IPS-20b (cell line): ENCODE measurements around the gene APBB1IP.
"Not testable (repeated sequence)": the region's sequence is repeated elsewhere in the genome, so short reads cannot be mapped to it uniquely, and the experiment has no call there.

Experiments used
- H3K27ac ChIP-seq: one replicate; pipeline ENCODE4 v1.5.1; 2013; ENCODE audit warnings: low read length
- H3K27me3 ChIP-seq: 2 replicates; pipeline ENCODE4 v1.6.1; 2013; ENCODE audit warnings: mild to moderate bottlenecking, low read length, inconsistent platforms; ENCODE audit not compliant: insufficient read depth
- H3K36me3 ChIP-seq: 2 replicates; pipeline ENCODE4 v1.6.1; 2013; ENCODE audit warnings: low read depth, mild to moderate bottlenecking, inconsistent platforms, low read length, moderate library complexity; ENCODE audit not compliant: insufficient read depth
- H3K4me1 ChIP-seq: 2 replicates; pipeline ENCODE4 v1.6.1; 2013; ENCODE audit warnings: mild to moderate bottlenecking, control low read depth, inconsistent platforms, low read length, moderate library complexity; ENCODE audit not compliant: insufficient read depth
- H3K4me3 ChIP-seq: 2 replicates; pipeline ENCODE4 v1.5.1; 2013; ENCODE audit warnings: mild to moderate bottlenecking, low read length, inconsistent platforms
- H3K9ac ChIP-seq: 2 replicates; pipeline ENCODE4 v1.6.1; 2013; ENCODE audit warnings: low read depth, mild to moderate bottlenecking, inconsistent platforms, low read length, moderate library complexity
- H3K9me3 ChIP-seq: 2 replicates; pipeline ENCODE4 v1.6.1; 2013; ENCODE audit warnings: mild to moderate bottlenecking, low read depth, low read length, inconsistent platforms; ENCODE audit not compliant: insufficient read depth

The APBB1IP gene

DNA sequence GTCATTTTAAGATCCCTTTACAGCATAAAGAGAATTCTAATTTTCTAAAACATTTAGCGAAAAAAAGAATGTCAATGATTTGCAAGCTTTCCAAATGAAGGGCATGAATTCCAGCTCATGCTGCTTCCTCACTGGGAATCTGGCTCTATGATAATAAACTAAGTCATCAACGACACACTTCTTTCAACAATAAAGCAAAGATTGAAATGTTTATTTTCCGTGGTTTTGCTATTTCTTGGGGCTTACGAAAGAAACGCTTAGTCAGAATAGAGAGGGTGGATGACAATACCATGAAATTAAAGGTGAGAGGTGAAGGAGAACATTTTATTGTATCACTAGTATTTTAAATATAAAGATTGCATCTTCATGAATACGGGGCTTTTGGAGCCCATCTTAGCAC lies 140.2 kb downstream of the APBB1IP start:
- H3K9me3 ChIP-seq, H3K9ac ChIP-seq, H3K4me3 ChIP-seq, H3K27ac ChIP-seq, H3K27me3 ChIP-seq, H3K36me3 ChIP-seq, H3K4me1 ChIP-seq: not testable (repeated sequence)

DNA sequence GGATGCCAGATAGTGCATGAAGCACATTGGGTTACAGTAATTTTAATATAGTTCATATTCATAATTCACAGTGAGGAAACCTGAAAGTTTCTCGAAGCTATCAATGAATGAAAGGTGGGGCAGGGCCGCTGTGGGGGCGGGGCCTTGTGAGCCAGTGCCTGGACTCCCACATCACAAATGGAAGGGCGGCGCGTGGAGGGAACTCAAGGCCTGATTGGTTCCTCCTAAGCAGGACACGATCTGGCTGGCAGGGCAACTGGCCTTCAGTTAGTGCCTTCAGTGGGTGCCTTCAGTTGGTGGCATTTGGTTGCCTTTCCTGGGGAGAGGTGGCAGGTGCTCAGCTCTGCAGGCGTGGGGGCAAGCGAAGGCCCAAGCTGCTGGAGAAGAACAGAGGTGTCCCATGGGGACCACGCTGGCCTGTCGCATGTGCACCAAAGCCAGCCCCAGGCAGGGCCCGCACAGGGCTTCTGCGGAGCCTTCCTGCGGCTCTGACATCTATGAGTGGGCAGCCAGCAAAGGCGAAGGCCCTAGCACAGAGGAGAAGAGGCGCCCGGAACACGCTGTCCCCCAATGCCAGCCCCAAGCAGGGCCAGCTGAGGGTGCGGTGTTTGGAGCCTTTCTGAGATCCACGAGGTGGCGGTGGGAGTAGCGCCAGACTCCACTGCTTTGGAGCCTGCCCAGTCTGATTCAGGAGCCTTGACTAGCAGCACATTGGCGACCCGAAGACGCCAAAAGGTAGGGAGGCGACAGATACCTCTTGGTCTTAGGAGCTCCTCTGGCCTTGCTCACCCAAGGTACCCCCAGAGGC lies 141.3 kb downstream of the APBB1IP start:
- Histone ChIP-seq H3K4me3 (no peak overlapping the region), H3K36me3 (no peaks in the 10 kb centered on the region), H3K9ac (no peak overlapping the region), H3K4me1 (no peaks in the 10 kb centered on the region), H3K27ac (no peak overlapping the region), H3K9me3 (no peaks in the 10 kb centered on the region; the same call in 1 of the 2 replicates), H3K27me3 (no peaks in the 10 kb centered on the region)

DNA sequence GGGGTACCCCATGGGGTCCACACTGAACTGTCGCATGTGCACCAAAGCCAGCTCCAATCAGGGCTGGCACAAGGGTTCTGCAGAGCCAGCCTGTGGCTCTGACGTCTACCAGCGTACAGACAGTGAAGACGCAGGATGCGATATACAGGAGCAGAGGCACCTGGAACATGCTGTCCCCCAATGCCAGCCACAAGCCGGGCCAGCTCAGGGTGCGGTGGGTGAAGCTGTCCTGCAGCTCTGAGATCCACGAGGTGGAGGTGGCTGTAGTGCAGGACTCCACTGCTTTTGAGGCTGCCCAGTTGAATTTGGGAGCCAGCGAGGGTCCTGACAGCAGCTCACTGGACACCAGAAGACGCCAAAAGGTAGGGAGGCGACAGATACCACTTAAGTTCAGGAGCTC lies 148.1 kb downstream of the APBB1IP start:
- no peaks in the 10 kb centered on the region for H3K4me1 ChIP-seq
- H3K27me3 ChIP-seq, result no peaks in the 10 kb centered on the region
- H3K9me3 ChIP-seq, result no peaks in the 10 kb centered on the region
- H3K27ac ChIP-seq, result no peak overlapping the region
- no peak overlapping the region for H3K4me3 ChIP-seq
- no peak overlapping the region for H3K9ac ChIP-seq
- H3K36me3 ChIP-seq, result no peaks in the 10 kb centered on the region

DNA sequence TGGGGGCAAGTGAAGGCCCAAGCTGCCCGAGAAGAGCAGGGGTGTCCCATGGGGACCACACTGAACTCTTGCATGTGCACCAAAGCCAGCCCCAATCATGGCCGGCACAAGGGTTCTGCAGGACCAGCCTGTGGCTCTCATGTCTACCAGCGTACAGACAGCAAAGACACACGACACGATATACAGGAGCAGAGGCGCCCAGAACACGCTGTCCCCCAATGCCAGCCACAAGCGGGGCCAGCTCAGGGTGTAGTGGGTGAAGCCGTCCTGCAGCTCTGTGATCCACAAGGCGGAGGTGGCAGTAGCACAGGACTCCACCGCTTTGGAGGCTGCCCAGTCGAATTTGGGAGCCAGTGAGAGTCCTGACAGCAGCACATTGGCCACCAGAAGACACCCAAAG lies 150.5 kb downstream of the APBB1IP start:
- H3K4me3 ChIP-seq, result no peak overlapping the region
- H3K27ac ChIP-seq, result no peak overlapping the region
- no peak overlapping the region for H3K9ac ChIP-seq
- H3K9me3 ChIP-seq, result no peaks in the 10 kb centered on the region
- no peaks in the 10 kb centered on the region for H3K4me1 ChIP-seq
- no peaks in the 10 kb centered on the region for H3K27me3 ChIP-seq
- no peaks in the 10 kb centered on the region for H3K36me3 ChIP-seq

DNA sequence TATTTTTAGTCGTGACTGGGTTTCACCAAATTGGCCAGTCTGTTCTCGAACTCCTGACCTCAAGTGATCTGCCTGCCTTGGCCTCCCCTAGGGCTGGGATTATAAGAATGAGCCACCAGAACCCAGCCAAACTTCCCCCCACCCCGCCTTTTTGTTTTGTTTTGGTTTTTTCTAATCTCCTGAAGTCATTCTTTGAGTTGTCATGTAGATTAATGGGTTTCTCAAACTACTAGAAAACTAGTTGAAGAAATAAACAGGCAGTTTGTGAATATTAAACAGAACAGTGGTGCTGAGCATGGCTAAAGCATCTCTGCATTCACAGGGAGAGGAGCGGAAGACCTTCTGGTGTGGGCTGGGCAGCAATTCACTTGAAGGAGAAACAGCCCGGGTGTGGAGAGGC lies 151.7 kb downstream of the APBB1IP start:
- H3K9ac ChIP-seq, H3K27ac ChIP-seq, H3K4me3 ChIP-seq, H3K9me3 ChIP-seq, H3K4me1 ChIP-seq, H3K27me3 ChIP-seq, H3K36me3 ChIP-seq: not testable (repeated sequence)

DNA sequence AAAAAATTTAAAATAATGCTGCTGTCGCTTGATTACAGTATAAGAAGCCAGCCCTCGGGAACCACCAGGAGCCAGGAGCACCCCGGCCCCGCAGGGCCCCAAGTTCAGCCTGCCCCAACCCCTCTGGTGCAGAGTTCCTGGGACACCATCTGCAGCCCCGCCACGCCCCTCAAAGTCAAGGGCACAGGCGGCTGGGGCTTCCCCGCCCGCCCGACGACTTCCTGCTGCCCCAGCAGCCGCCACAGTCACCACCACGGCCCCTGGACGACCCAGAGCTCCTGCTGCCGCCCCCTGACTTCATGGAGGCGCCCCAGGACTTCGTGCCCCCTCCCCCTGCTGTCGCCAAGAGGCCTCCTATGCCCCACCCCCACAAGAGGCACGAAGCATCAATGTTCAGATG lies 155.8 kb downstream of the APBB1IP start:
- H3K27ac ChIP-seq, result no peak overlapping the region
- H3K9me3 ChIP-seq, result no peaks in the 10 kb centered on the region
- H3K27me3 ChIP-seq, result no peaks in the 10 kb centered on the region
- no peaks in the 10 kb centered on the region for H3K4me1 ChIP-seq
- H3K9ac ChIP-seq, result no peak overlapping the region
- no peak overlapping the region for H3K4me3 ChIP-seq
- H3K36me3 ChIP-seq, result no peaks in the 10 kb centered on the region

DNA sequence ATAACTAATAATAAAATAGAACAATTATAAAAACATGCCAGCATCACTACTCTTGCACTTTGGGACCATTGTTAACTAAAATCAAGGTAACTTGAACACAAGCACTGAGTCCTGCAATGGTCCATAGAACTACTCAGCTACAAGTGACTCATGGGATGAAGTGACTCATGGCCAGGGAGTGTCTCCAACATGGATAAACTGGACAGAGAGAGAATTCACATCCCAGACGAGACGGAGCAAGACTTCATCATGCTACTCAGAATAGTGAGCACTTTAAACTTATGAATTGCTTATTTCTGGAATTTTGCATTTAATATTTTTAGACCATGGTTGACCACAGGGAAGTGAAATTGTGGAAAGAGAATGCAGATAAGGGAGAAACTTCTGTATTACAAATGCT lies 165.1 kb downstream of the APBB1IP start:
- not testable (repeated sequence) for H3K27ac ChIP-seq, H3K4me3 ChIP-seq, H3K36me3 ChIP-seq, H3K4me1 ChIP-seq, H3K9ac ChIP-seq, H3K9me3 ChIP-seq, H3K27me3 ChIP-seq

DNA sequence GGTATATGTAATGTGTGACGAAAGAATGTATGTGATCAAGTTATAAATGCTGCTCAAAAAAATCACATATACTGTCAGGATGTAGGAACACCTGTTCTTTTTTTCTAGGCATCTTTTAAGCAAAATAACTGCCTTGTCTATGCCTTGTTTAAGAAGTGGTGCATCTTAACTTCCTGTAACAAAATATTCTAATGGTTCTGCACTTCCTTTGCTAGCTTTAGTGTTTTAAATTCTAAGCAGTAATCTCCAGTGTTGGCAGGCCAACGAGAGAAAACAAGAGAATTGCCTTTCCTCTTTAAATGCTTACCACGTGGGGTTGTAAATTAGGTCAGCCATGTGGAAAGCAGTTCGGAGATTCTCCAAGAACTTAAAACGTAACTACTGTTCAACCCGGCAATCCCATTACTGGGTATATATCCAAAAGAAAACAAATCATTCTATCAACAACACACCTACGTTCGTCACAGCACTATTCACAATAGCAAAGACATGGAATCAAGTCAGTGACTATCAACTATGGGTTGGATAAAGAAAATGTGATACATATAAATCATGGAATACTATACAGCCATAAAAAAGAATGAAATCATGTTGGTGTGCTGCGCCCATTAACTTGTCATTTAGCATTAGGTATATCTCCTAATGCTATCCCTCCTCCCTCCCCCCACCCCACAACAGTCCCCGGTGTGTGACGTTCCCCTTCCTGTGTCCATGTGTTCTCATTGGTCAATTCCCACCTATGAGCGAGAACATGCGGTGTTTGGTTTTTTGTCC lies 166.4 kb downstream of the APBB1IP start:
- H3K27me3 ChIP-seq, H3K9ac ChIP-seq, H3K4me3 ChIP-seq, H3K9me3 ChIP-seq, H3K27ac ChIP-seq, H3K36me3 ChIP-seq, H3K4me1 ChIP-seq: not testable (repeated sequence)

DNA sequence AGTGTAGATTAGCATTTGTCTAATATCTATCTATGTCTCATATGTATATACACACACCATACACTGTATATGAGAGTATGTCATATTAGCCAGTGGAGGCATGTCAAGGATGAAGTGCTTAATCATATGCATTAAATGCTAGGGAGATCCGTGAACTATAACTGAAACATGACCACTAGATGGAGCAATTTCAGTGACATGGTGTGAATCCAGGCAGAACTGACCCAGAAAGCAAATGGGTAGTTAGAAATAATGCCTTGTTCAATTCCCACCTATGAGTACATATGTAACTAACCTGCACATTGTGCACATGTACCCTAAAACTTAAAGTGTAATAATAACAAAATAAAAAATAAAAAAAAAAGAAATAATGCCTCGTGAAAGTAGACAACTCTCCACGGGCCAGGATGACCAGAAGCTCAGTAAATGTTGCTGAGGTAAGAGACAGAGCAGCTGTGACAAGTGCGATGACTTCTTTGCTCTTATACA lies 168.3 kb downstream of the APBB1IP start:
- H3K36me3 ChIP-seq, H3K9me3 ChIP-seq, H3K4me3 ChIP-seq, H3K9ac ChIP-seq, H3K27me3 ChIP-seq, H3K4me1 ChIP-seq, H3K27ac ChIP-seq: not testable (repeated sequence)

DNA sequence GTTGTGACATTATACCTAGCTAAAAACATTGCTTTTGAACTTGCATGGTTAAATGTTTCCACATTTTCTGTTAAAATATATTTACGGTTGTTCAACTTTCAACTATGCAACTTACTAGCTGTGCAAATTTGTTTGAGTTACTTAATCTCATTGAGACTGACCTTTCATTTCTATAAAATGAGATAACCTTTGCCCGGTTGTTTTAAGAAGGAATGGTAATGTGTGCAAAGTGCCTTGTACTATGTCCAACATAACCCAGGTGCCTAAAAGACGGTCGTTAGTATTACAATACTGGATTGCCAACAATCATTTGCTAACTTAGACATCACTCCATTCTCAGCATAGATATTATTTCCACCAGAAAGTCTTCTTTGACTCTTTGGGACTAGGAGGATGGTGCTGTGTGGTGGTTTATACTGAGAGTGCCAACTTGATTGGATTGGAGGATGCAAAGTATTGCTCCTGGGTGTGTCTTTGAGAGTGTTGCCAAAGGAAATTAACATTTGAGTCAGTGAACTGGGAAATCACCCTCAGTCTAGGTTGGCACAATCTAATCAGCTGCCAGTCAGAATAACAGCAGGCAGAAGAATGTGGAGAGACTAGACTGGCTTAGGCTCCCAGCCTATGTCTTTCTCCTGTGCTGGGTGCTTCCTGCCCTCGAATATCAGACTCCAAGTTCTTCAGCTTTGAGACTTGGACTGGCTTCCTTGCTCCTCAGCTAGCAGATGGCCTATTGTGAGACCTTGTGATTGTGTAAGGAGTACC lies 174.2 kb downstream of the APBB1IP start:
- Histone ChIP-seq H3K4me1 (no peaks in the 10 kb centered on the region), H3K27ac (no peak overlapping the region), H3K36me3 (no peaks in the 10 kb centered on the region), H3K27me3 (no peaks in the 10 kb centered on the region), H3K9me3 (no peaks in the 10 kb centered on the region; the same call in 1 of the 2 replicates), H3K4me3 (no peak overlapping the region), H3K9ac (no peak overlapping the region)
